HepG2 (cell line): Measurements from ENCODE around the gene EMC8. TPM values are rescaled to one million over a fixed set of nuclear protein-coding genes. Genes with fewer than 3 reads are reported as not detected.

Experiments
- ADNP ChIP-seq: sonication (generic); formaldehyde crosslinking; IDR thresholded peaks from 2 replicates; pipeline ENCODE4 v1.4.0; 2020; ENCODE audit warnings: missing genetic modification reagents
- ARID3A ChIP-seq: IDR thresholded peaks from 2 replicates; pipeline ENCODE4 v1.6.1; 2012; ENCODE audit warnings: low read depth, low read length, improper control_type of control experiment
- BORCS8-MEF2B ChIP-seq: sonication (generic); formaldehyde crosslinking; IDR thresholded peaks from 2 replicates; pipeline ENCODE4 v1.8.0; 2022; ENCODE audit warnings: mild to moderate bottlenecking, missing genetic modification reagents
- CCDC6 ChIP-seq: sonication (generic); formaldehyde crosslinking; IDR thresholded peaks from 2 replicates; pipeline ENCODE4 v1.8.1; 2022; ENCODE audit warnings: mild to moderate bottlenecking, missing genetic modification reagents, moderate library complexity
- CENPT ChIP-seq: sonication (generic); formaldehyde crosslinking; IDR thresholded peaks from 2 replicates; pipeline ENCODE4 v1.8.0; 2022; ENCODE audit warnings: low read depth, mild to moderate bottlenecking, moderate library complexity, missing genetic modification reagents
- FOSL2 ChIP-seq: sonication (generic); formaldehyde crosslinking; IDR thresholded peaks from 2 replicates; pipeline ENCODE4 v1.4.0; 2020; ENCODE audit warnings: missing genetic modification reagents
- HINFP ChIP-seq: sonication (generic); formaldehyde crosslinking; IDR thresholded peaks from 2 replicates; pipeline ENCODE4 v1.4.0; 2020; ENCODE audit warnings: low read depth, mild to moderate bottlenecking, missing genetic modification reagents
- HMGA1 ChIP-seq: sonication (generic); formaldehyde crosslinking; conservative IDR thresholded peaks from 2 replicates; pipeline ENCODE4 v1.4.0; 2020; ENCODE audit warnings: missing genetic modification reagents
- KDM5B ChIP-seq: sonication (generic); formaldehyde crosslinking; IDR thresholded peaks from 2 replicates; pipeline ENCODE4 v1.4.0; 2020; ENCODE audit warnings: missing genetic modification reagents, mild to moderate bottlenecking, borderline replicate concordance
- KLF6 ChIP-seq: IDR thresholded peaks from 2 replicates; pipeline ENCODE4 v1.8.0; 2016; ENCODE audit warnings: missing biosample characterization, missing genetic modification reagents
- NR2F6 ChIP-seq, 2 experiments: IDR thresholded peaks; 2 replicates each; pipeline ENCODE4 v1.6.1; 2016; ENCODE audit warnings: antibody characterized with exemption in 1 of 2, mild to moderate bottlenecking in 1 of 2
- PHB2 ChIP-seq: fragments of 450-650 bp; IDR thresholded peaks from 2 replicates; pipeline ENCODE4 v1.6.1; 2018; ENCODE audit not compliant: partially characterized antibody
- POLR2G ChIP-seq: fragments of 200-400 bp; formaldehyde crosslinking; IDR thresholded peaks from 2 replicates; pipeline ENCODE4 v1.6.1; 2018; ENCODE audit warnings: mild to moderate bottlenecking, low read depth, low read length, moderate library complexity
- RBAK ChIP-seq: sonication (generic); formaldehyde crosslinking; IDR thresholded peaks from 2 replicates; pipeline ENCODE4 v1.5.1; 2020; ENCODE audit warnings: mild to moderate bottlenecking, missing genetic modification reagents
- RELA ChIP-seq: sonication (generic); formaldehyde crosslinking; IDR thresholded peaks from 2 replicates; pipeline ENCODE4 v1.4.0; 2020; ENCODE audit warnings: missing genetic modification reagents
- TBX3 ChIP-seq: fragments of 450-650 bp; IDR thresholded peaks from 2 replicates; pipeline ENCODE4 v1.6.1; 2017; ENCODE audit warnings: antibody characterized with exemption, mild to moderate bottlenecking, inconsistent platforms, borderline replicate concordance
- ZKSCAN1 ChIP-seq: fragments of 150-350 bp; IDR thresholded peaks from 2 replicates; pipeline ENCODE4 v1.6.1; 2014; ENCODE audit warnings: low read length
- ZNF143 ChIP-seq: sonication (generic); formaldehyde crosslinking; IDR thresholded peaks from 2 replicates; pipeline ENCODE4 v1.4.0; 2020; ENCODE audit warnings: missing genetic modification reagents
- ZNF33B ChIP-seq: sonication (generic); formaldehyde crosslinking; IDR thresholded peaks from 2 replicates; pipeline ENCODE4 v1.5.1; 2020; ENCODE audit warnings: mild to moderate bottlenecking, missing genetic modification reagents
- ZNF557 ChIP-seq: sonication (generic); formaldehyde crosslinking; IDR thresholded peaks from 2 replicates; pipeline ENCODE4 v1.4.0; 2020; ENCODE audit warnings: missing genetic modification reagents
- ZNF567 ChIP-seq: sonication (generic); formaldehyde crosslinking; IDR thresholded peaks from 2 replicates; pipeline ENCODE4 v1.8.1; 2023; ENCODE audit warnings: mild to moderate bottlenecking, missing genetic modification reagents, borderline replicate concordance
- ZNF670 ChIP-seq: sonication (generic); formaldehyde crosslinking; IDR thresholded peaks from 2 replicates; pipeline ENCODE4 v1.8.0; 2022; ENCODE audit warnings: mild to moderate bottlenecking, missing genetic modification reagents, borderline replicate concordance
- ZNF704 ChIP-seq: sonication (generic); formaldehyde crosslinking; IDR thresholded peaks from 2 replicates; pipeline ENCODE4 v1.8.1; 2023; ENCODE audit warnings: mild to moderate bottlenecking, inconsistent platforms, moderate library complexity, missing genetic modification reagents, borderline replicate concordance
- ZNF749 ChIP-seq: sonication (generic); formaldehyde crosslinking; IDR thresholded peaks from 2 replicates; pipeline ENCODE4 v1.8.0; 2022; ENCODE audit warnings: mild to moderate bottlenecking, missing genetic modification reagents, moderate library complexity, borderline replicate concordance
- polyA plus RNA-seq, 8 experiments: library from polyadenylated mRNA; depleted of rRNA in 3 of 8; stranded (reverse) in 7 of 8; unstranded in 1 of 8; fragments of >200 nt; fragmentation: Illumina TruSeq in 4 of 8; extraction: Trizol in 4 of 8; gene quantifications; 2 replicates each; pipeline versions ENCODE4 v1.2.1 to v1.2.3, GENCODE V29; 2011 to 2016; ENCODE audit warnings: low read depth in 4 of 8, missing spikeins in 1 of 8, mixed read lengths in 1 of 8; ENCODE audit not compliant: insufficient read depth in 1 of 8
- total RNA-seq, 5 experiments: library from RNA; depleted of rRNA; stranded (reverse); fragments of >200 nt; fragmentation: Illumina TruSeq; extraction: Trizol; gene quantifications; 2 replicates each; pipeline ENCODE4 v1.2.3, GENCODE V29; 2016; ENCODE audit warnings: low read depth in 1 of 5
- TF ChIP-seq, protein P1 (sequence below): sonication (generic); formaldehyde crosslinking; IDR thresholded peaks from 2 replicates; pipeline ENCODE4 v1.9.0; 2021; ENCODE audit warnings: missing genetic modification reagents, mild to moderate bottlenecking, borderline replicate concordance

The EMC8 gene
- total and polyA plus RNA-seq, 2 of the 13 experiments (the other 11 are each of a cell fraction or from before 2014, with no cell fraction given) = 55.0 to 76.0 TPM

DNA sequence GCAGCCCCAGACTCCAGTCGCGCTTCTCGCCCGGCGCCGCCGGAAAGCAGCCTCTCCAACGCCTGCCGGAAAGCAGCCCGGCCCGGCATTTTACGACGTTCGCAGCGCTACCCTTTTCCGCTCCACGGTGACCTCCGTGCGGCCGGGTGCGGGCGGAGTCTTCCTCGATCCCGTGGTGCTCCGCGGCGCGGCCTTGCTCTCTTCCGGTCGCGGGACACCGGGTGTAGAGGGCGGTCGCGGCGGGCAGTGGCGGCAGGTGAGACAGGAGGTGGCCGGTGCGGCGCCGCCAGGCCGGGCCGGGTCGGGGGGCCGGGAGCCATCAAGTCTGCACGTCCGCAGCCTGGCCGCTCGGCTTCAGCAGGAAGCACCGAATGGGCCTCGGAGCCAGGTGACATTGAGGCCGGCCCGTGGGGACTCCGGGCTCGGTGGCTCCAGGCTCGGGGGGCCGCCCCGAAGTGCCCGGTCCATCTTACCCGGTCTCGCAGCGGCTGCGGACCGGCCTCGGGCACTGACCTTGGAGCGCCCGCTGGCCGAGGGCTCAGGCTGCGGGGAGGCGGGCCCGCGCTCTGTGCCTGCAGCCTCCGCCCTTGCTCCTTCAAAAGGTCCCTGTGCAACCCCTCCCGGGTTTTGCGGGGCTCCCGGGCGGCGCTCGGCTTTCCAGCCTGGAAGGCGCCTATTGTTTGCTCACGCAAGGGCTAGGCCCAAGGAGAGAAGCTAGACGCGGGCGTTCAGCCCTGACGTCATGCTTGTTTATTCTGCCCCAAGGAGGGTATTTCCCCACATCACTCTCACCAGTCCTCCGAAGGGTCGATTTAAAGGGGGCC, at the start of gene EMC8, which contains the start of gene COX4I1 (continued):
- TF ChIP-seq BORCS8-MEF2B (CRISPR knock-in tag) (peak; percentile 90), TBX3 (no peak), PHB2 (no peak), HINFP (peak; percentile 80; the same call in 1 of the 2 replicates), ZNF704 (CRISPR knock-in tag) (peak; percentile 46; the same call in 1 of the 2 replicates), ZNF567 (CRISPR knock-in tag) (peak; percentile 88; the same call in 1 of the 2 replicates), ADNP (CRISPR knock-in tag) (no peak), RELA (CRISPR knock-in tag) (no peak), CCDC6 (peak; percentile 40; the same call in 1 of the 2 replicates), NR2F6 (IDR thresholded peaks at IDR 0.05) (peak; percentile 56), NR2F6 (CRISPR knock-in tag; IDR thresholded peaks at IDR 0.05) (peak; percentile 85), ZNF557 (peak; percentile 61; the same call in 1 of the 2 replicates), RBAK (CRISPR knock-in tag) (no peak), HMGA1 (CRISPR knock-in tag) (no peak), KLF6 (CRISPR knock-in tag) (0 out of 2 replicates have a peak, but pooled peaks have one; percentile 47), KDM5B (CRISPR knock-in tag) (peak; percentile 80), CENPT (CRISPR knock-in tag) (0 out of 2 replicates have a peak, but pooled peaks have one; percentile 31), ZNF143 (CRISPR knock-in tag) (peak; percentile 91), ZNF749 (CRISPR knock-in tag) (peak; percentile 87; the same call in 1 of the 2 replicates), ARID3A (peak; percentile 27; the same call in 1 of the 2 replicates), ZNF670 (CRISPR knock-in tag) (peak; percentile 86), ZNF33B (CRISPR knock-in tag) (no peak; the same call in 1 of the 2 replicates), POLR2G (peak; percentile 96), FOSL2 (peak; percentile 13), ZKSCAN1 (no peak)
- TF ChIP-seq, protein P1, sequence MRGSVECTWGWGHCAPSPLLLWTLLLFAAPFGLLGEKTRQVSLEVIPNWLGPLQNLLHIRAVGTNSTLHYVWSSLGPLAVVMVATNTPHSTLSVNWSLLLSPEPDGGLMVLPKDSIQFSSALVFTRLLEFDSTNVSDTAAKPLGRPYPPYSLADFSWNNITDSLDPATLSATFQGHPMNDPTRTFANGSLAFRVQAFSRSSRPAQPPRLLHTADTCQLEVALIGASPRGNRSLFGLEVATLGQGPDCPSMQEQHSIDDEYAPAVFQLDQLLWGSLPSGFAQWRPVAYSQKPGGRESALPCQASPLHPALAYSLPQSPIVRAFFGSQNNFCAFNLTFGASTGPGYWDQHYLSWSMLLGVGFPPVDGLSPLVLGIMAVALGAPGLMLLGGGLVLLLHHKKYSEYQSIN = no peak
